GM18909 (cell line): ENCODE results near the gene DTNA.

Experiments
- ATAC-seq: cut with Tn5 transposase; IDR thresholded peaks from one replicate; pipeline ENCODE4 v1.9.1; 2021; ENCODE audit warnings: mild to moderate bottlenecking; ENCODE audit not compliant: unreplicated experiment, poor library complexity

DTNA gene

DNA sequence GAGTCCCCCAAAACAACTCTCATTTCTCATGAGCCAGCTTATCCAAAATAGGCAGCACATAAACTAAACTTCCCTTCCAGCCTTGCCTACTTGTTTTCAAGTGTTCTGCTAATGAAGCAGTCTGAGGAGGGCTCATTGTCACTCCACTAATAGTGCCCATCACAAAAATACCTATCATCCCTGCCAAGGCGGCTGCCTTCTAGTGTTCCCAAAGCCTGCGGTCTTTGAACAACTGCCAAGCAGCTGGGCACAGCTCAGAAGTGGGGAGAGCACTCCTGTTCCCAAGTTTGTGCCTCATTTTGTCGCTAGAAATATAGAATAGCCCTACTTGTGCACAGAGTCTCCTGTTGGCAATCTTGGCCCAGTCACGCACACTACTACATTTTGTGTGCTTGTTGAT is 50.3 kb downstream of the DTNA start:
- ATAC-seq, result no peak

- no peak for ATAC-seq
Observed at GRCh38 chr18:34764451-34764850, 54.4 kb downstream of the DTNA start.

DNA sequence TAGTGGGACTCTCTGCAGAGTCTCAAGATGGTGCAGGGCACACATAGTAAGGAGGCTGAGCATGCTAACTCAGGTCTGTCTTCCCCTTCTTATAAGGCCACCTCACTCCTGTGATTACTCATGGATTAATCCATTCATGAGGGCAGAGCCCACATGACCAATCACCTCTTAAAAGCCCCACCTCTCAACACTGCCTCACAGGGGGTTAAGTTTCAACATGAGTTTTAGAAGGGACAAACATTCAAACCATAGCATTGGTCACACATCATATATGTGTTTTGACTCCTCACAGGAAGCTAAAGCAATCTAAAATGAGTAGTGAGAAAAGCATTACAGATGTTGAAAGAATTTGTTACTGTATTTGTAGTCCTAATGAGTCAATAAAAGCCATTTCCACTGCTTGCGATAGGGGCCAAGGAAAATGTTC is 57.5 kb downstream of the DTNA start:
- ATAC-seq, result no peak

- no peak for ATAC-seq
Observed at GRCh38 chr18:34771958-34772357, 61.9 kb downstream of the DTNA start.

GRCh38 chr18:34772887-34773286 is 62.8 kb downstream of the DTNA start:
- ATAC-seq, result no peak

DNA sequence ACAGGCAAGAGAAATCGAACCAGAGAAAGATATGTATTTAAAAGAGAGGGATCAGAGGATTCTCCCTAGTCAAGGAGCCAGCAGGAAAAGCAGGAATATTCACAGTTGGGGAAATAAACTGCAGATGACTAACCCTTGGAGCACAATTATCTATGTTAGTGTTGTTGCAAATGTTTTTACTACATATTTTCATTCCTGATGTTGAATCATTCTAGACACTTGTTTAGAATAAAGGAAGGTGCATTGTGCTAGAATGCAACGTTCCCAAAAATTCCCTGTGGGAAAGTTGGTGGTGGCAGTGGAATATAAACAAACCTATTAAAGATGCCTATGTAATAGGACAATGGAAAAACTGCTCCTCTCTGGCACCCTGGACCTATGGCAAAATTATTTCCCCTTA is 63.3 kb downstream of the DTNA start:
- no peak for ATAC-seq

DNA sequence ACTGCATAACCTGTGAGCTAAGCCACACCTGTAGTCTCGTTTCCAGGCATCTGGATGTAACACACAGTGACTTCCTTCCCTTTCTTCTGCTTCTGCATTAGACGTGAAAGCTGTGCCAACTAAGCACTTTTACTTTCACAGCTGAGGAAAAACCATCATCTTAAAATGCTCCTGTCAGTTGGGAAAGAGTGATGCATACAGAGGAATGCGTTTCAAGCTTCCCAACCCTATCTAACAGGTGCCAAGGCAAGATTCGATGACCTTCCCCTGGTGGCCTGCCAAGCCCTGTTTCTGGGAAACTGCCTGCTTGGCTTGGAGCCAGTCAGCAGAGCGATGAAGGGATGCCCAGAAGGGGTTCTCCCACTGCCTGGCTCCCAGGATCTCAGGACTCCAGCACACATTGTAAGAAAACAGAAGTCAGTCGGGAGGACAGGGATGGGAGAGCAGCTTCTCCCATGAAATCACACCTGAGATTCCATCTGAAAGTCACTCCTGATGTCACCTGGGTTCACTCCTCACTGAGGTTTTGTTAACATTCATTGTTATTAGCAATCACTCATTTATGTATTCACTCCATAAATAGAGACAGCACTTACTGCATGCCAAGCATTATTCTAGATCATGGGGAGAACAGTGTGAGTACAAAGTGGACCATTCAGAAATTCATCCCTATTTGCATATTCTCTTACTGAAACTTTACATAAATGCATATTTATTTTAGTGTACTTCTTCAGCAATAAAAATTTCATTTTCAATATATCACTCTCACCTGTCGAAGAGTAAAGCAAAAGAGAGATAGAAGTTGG is 64.1 kb downstream of the DTNA start:
- no peak for ATAC-seq

GRCh38 chr18:34775461-34775860 is 65.4 kb downstream of the DTNA start:
- no peak for ATAC-seq

DNA sequence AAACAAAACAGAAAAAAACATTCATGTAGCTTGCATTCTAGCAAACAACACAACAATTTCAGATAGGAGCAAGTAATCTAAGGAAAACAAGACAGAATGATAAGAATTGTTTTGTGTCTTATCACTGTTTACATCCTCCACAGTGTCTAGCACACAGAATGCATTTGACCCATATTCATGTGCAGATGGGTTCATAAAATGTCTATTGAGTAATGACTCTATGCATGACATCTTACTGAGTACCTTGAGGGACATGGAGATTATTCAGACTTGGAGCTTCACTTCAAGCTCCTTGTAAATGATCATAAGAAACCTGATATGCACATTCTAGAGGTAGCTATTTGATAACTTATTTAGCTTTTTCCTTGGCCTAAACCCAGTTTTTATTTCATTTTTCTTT is 69.0 kb downstream of the DTNA start:
- ATAC-seq, result no peak

DNA sequence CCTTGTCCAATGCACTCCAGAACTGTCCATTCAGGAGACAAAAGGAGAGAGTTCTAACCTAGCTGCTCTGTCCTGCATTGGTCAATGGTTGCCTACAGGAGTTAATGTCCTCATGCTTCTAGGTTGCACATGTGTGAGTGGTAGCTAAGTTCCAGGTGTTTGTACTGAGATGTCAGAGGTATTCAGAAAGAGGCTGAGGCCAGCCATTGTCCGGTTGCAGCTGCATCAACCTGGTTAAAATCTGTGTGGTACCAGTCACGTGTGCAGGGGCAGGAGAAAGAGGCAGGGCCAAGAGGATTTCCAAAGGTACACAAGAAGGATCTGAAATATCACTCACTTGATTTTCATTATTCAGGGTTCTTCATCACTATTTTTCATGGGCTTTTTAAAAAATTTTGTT is 70.8 kb downstream of the DTNA start:
- ATAC-seq, result no peak

- no peak for ATAC-seq
Observed at GRCh38 chr18:34783501-34783900, 73.4 kb downstream of the DTNA start.

- no peak for ATAC-seq
Observed at GRCh38 chr18:34786162-34786741, 76.2 kb downstream of the DTNA start.

DNA sequence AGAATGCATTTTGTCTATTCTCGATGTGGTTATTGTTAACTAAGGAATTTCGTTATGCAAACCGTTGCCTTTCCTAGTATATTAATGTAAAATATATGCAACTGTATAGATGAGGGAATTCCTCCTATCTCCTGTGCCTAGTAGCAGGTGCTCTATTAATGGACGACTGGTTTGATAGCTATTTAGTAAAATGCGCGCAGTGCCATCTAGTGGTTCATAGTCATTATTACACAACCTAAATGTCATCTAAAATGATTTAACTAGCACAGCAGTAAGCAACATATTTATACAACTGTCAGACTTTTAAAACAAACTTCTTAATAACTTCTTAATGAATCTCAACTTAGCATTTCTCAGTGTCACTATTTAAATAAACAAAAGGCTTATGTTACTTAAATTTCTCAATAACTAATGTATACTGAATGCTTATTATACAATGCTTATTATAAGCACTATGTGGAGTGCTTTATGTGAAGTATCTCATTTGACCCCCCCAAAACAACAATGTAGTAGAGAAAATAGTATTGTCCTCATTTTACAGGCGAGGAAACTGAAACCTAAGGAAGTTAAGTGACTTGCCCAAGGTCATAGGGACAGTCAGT is 77.9 kb downstream of the DTNA start:
- ATAC-seq, result peak; percentile 88

DNA sequence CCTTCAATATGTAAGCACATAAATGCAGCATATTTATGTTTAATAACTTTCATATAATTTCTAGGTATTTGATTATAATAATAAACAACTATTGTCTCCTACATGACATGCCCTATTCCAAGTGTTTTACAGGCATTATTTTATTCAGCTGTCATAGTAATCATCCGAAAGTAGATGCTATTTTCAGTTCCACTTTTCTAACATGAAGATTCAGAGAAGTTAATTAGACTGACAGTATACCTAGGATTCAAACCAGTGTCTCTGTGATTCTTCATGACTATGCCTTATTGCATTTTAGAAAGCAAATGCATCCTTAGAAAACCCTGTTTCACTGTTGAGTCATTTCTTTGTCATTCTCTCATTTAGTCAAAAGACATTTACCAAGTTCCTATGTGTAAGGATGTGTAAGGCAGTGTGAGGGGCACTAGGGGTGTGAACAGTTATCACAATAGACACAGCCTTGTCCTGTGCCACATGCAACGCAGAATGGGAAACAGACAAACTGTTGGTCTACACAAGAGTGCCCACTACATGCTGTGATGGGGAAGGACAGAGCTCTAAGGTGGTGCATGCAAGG is 79.8 kb downstream of the DTNA start:
- ATAC-seq, result no peak

- ATAC-seq, result no peak
Observed at GRCh38 chr18:34794348-34794747, 84.2 kb downstream of the DTNA start.

DNA sequence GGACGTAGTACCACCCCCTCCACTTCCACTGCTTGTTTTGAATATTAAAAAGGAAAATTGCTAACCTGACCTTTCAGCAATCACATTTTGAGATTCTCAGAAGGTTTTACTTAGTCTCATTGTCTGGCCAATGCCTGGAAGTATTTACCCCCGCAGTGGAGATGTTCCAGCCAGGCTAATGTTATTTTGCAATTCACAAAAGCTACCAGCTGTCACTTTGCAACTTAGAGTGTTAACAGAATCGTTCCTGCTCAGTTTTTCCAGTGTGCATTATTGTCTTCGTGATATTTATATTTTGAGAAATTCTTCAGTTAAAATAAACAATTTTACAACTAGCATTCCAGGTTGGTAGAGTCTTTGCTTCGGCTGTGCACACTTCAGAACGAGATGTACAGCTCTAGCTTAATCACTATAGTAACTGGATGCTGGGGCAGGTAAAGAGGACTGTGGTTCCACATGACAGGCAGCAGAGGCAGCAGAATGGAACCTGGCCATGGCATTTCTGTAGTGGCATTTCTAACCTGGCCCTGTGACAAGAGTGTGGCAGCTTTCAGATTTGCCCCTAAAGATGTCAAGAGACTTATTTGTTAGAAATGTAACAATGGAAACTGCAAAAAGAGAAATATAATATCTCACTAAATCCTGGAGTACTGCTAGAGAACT is 85.1 kb downstream of the DTNA start:
- ATAC-seq, result no peak

DNA sequence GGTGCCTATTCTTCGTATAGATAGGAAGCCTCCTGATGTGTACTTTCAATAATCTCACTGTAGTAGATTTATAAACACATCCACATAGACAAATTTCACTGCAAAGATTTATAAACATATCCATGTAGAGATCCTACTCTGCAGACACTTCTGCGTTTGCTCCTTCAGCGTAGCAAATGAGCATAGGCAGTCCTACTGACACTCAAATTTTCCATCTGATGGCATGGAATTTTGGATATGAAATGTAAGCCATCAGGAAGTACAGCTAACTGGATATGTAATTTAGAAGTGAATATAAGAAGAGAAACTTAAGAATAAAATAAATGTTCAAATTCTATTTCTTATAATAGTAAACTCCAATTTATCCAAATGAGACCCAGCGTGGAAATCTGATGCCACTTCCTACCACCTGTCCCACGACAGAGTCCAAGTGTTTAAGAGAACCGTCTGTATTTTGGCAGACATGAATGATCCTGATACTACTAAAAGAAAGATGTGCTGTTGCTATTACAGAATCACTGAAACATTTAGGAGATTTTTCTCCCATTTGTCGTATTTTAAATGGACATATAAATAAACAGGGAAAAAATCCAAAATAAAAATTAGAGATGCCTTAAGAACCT is 86.0 kb downstream of the DTNA start:
- ATAC-seq, result no peak

DNA sequence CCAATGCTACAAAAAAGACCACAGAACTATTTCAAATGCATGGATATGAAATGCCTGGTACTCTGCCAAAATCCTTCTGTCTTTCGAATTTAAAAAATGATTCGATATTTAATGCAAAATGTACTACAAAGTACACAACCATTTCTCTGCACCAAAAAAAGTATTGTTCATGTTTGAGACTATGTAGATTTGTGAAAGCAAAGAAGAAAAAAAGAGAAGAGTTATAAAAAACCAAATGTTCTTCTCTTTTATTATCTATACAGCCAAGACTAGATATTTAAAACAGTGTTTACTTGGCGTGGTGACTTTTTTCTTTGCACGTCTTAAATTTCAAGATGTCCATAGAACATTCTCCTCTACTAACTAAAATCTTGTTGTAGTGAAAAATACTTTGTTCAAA is 89.2 kb downstream of the DTNA start:
- no peak for ATAC-seq

- no peak for ATAC-seq
Observed at GRCh38 chr18:34800381-34800780, 90.3 kb downstream of the DTNA start.

DNA sequence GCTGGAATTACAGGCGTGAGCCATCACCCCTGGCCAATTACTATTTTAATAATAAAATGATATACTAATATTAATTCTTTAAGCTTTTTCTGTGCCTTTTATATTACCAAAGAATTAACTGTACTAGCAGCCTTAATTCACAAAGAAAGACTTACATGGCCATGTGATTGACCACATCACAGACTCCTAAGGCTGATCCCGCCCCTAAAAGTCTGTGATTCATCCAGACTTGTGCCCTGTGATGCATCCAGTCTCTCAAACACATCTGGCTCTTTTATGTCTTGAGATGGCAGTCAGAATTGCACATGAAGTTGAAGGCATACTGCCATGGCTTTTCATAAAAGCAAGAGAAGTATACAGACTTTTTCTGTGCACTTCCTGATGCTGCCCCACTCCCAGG is 91.7 kb downstream of the DTNA start:
- no peak for ATAC-seq
